GM19025 (cell line): ENCODE data around the gene GRIN2B.
A peak's percentile ranks its signal among the peaks of the same experiment; 100 is the strongest.

ENCODE experiments used
- ATAC-seq: cut with Tn5 transposase; IDR thresholded peaks from one replicate; pipeline ENCODE4 v1.9.1; 2021; ENCODE audit warnings: mild to moderate bottlenecking, low read depth, moderate library complexity; ENCODE audit not compliant: unreplicated experiment

Gene GRIN2B

DNA sequence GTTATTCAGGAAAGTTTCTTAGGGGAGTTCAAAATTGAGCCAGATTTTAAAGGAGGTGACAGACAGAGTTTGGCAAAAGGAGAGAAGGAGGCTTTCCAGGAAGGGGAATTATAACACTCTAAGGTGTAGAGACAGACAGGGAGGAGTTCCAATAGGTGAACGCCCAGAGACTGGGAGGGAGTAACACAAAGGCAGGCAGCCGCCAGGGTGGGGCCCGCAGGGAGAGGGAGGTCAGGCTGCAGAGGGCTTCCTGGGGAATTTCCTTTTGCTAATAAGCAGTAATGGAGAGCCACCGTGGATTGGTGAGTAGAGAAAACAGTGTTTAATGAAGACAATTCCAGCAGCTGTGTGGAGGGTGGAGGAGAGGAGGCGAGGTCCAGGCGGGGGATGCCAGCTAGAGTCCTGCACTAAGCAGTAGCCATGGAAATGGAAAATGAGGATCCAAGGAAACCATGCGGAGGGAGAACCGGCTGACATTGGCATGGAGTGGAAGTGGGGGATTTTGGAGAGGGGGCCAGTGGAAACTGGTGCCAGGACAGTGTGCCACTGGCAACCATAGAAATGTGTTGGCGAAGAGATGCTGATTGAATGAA is 22.2 kb downstream of the GRIN2B start:
- ATAC-seq = no peak

DNA sequence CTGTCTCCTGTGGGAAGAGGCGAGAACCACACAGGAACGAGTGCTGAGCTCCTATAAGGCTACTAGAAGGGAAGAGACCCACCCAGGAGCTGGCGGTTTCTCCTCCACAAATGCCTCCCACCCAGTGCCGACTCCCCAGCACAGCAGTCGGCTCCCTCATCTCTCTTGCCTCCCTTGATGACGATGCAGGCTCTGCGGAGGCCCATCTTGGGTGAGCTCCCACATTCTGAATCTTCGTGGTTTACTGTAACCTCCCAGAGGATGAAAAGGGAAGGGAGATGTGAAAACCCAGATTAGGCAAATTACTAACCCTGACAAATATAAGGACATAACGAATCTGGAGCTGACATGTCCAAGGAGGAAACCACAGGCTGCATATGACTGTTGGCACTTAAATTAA is 23.8 kb downstream of the GRIN2B start:
- no peak for ATAC-seq

DNA sequence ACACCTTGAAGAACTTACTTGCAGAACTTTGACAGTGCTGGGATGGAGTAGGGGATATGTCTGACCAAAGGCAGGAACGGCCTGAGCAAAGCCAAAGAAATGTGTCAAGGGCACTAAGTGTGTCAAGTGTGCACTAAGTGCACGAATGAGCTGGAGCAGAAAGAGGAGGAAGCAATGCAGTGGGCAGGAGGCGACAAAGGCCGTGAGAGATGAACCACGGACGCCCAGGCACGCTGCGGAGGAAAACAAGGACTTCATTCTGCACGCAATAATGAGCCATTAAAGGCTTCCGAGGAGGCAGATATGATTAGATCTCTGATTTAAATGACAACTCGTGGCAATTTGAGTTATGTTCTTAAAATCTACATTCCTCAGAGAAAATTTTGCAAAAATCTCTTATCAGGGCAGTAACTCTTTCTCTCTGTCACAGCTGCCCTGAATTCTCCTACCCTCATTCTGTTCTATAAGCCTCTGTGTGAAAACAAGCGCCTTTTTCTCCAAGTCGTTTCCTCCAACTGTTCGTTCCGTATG is 25.3 kb downstream of the GRIN2B start:
- no peak for ATAC-seq

DNA sequence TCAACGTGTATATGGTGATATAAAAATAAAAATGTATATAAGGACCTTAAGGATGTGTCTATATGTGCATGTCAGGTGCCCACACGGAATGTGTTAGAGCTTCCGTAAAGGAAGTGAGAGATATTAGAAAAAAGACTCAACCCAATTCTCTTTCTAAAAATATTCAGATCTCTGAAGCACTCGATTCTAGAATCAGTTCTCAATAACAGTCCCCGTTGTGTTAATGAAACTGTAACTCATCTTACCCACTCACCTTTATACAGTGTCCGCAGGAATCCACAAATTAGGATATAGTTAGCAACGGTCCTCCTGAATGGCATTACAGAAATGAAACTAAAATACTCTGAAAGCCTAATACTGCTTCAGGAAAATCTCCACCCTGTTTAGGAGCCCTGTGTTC is 29.3 kb downstream of the GRIN2B start:
- no peak for ATAC-seq

DNA sequence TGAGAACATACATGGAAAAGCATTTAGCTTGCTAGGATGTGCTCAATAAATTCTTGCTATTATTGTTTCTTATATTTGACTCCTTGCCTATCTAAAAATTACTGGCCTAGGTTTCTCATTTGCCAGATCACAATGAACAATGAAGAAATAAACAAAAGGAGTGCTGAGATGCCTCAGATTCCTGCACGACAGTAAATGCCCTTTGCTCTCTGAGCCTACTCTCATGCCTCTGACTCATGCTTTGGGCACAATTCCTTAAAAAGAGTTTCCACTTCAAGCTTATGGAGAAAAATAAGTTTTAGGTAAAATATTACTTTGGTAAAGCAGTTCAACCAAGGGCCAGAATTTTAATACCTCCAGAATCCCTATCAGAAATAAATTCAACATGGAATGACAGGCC is 30.9 kb downstream of the GRIN2B start:
- no peak for ATAC-seq

DNA sequence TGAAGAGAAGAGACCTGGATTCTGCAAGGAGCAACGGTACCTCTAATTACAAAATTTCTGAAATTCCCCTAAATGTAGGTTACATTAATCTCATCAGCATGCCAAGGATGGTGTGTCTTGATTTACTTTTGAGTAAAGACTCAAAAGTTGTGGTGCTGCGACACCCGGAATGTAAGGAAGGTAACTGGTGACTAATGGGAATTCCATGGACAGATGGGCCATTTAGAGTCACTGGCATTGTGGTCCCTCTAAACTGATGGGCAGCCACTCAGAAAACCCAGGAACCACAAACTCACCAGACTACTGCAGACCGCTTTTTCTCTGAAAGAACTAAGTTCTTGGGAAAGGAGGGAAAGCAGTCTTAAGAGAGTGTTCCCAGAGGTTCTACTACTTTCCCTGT is 32.8 kb downstream of the GRIN2B start:
- ATAC-seq = no peak

DNA sequence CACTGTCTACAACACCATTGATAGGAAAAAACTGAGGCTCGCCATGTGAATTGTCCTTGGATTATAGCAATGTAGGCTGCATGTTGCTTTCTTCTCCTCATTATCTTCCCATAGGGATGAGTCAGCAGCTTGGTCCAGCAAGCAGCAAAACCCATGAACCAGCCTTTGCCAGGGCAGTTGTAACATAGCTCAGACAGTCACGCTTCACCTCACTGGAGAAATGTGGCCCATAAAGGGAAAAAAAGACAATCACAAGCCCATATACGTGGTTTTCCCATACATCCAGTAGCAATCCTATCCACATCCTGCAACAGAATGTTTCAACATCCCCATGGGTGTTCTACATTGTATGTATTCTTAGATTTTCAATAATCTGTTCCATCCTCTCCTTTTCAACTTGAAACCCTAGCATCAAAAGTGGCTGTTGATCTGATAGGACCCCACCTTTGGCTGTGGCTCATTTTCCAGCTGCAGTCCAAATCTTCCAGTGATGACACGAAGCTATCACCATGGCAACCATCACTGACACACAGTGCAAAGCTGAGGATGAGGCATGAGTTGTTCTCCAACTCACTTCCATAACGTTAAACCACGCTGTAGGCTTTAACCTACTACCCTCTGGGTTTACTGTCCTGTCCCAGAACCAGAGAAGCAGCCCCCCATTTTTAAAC is 34.0 kb downstream of the GRIN2B start:
- ATAC-seq = no peak

DNA sequence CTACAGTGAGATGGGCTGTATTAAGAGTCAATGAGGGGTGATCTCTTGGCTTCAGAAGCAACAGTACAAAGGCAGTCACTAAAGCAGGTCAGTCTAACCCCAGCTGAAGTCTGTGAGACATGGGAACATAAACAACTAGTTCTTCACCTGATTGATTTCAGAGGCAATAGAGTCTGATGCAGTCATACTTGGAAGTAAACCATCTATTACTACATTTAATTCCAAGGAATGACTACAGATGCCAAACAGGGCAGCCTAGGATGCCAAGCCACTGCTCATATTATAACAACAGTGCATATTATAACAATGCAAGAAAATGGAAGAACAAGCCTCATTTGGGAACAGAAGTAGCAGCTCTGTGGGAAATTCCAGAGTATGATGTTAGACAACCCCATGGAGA is 35.8 kb downstream of the GRIN2B start:
- no peak for ATAC-seq

DNA sequence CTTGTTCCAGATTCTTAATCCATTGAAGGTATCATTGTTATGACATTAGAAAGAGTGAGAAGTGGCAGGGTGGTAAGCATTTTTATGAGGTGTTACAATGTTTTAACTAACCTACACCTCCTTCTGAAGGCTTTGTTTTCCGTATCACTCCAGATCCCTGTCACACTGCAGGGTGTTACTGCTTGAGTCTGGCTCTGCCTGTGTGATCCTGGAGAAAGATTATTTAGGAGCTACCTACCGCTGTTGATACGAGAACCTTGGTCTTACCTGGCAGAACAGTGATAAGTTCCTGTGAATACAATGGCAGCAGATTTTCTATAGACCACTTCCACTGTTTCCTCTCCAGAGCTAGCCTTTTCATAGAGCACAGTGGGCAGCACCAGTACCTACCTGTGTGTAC is 36.2 kb downstream of the GRIN2B start:
- no peak for ATAC-seq

DNA sequence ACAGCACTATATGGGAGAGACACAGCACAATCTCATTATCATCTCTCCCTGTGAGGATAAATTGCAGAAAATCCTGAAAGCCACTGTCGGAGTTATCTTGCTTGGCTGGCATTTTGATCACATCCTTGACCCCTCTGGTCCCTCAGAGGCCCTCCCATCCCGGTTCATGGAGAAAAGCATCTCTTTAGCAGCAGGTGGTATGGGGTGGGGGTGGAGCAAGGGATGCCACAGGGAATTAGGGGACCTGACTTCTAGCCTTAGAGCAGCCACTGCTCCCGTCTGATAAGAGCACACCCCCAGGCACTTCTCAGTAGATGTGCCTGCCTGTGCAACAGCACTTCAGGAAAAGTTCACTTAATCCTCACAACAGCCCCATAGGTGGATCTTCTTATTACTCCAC is 38.6 kb downstream of the GRIN2B start:
- no peak for ATAC-seq

DNA sequence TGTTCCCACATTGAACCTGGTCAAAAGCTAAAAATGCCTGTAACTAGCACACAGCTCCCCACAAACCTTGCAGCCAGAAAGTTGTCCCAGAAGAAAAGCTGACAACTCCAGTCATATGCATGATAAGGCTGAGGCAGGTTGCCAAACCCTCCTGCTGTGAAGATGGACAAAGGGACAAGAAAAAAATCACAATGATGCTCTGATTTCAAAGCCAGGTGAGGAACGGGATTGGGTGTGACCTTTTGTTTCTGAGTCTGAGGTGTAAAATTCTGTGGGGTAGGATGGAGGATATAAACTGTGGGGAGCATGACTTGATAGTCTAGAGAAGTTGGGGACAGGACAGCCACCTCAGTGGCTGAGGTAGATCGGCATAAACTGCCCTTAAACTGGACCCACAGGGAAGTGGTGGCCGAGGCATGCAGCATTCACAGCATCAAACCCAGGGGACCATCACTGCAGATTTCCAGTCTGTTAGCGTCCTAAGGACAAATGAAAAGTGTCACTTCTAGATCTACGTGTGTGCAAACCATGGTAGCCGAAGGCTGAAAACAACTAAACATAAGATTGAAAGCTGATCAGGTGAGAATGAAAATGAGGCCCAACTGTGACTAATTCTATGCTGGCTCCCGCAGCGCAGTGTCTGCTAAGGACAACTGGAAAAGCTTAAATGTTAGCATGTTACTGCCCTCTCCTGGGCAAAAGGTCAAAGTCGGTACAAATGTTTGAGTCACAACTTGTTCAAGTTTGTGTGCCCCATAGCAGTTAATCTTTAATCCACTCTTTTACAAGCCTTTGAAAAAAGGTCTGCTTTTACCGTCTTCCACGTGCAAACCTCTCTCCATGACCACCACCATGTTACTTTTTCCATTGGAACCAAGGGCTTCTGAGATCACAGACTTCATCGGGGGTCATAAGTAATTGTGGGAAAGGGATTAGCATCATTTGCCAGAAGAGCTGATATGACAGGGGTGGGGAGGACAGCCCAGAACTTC is 39.8 kb downstream of the GRIN2B start:
- peak; percentile 81 for ATAC-seq

DNA sequence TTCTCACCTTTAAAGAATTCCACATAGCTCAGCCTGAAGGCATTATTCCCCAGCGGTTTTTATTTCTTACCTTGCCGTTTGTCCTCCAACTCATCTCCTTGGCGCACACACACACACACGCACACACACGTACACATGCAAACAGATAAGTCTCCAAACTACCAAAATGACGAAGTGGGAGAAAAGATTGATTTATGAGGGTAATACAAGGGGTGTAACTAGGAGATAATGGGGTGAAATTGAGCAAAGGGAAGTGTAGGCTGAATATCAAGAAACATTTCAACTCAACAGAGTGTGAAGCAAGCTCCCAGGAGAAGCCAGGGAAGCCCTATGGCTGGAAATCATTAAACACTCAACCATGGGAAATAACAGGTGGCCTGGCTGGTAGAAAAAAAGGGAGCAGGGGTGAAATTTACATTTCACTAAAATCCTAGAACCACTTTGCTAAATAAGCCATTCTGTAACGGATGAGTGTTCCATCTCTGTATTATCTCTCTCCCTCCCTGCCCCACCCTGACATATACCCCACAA is 41.0 kb downstream of the GRIN2B start:
- no peak for ATAC-seq

DNA sequence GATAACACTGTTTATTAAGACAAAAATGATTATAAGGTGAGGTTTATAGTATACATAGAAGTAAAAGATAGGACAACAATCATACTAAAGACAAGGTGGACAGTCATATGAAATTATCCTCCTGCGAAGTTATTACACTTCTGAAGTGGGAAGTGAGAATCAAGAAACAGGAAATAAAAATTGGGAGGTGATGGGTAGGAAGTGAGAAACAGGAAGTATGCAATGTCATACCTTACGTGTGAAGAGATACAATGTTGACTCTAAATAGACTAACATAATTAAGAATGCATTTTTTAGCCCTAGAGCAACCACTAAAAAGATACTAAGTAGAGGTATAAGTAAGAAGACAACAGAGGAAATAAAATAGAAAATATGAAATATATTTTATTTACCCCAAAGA is 43.7 kb downstream of the GRIN2B start:
- no peak for ATAC-seq

DNA sequence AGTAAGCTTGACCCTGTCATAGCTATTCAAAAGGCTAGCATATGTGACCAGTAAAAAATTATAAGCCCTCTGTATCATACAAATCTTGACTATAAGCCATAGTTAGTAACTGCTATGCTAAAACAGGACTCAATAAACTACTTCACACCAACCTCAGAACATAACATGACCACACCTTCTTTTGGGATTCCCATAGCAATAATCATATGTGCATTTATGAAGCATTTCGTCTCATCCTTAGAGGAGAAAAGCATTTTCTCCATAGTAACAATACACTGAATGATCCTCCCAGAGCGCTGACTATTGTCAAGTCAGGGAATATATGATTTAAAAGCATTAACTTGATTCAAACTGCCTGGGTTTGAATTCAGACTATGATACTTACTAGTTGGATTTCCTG is 46.2 kb downstream of the GRIN2B start:
- no peak for ATAC-seq
